ENCODE data around the gene VPS35.

DNA sequence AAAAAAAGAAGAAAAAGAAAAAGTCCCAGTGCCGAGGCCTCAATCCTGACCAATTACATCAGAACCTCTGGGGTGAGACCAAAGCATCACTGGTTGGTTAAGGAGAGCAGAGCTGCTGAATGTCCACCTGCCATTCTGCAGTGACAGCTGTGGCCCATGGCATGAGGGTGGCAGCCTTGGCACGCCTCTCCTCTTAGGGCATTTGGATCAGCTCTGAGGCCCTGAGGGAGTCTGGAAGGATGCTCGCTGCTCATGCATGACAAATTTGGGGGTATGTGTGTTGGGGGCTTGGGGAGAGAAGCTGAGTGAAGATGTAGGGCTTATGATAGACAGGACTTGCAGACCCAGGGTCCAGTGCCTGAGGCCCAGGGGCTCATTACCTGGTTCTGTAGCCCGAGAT is 32.9 kb upstream of the VPS35 start:
- TF ChIP-seq, protein P1, sequence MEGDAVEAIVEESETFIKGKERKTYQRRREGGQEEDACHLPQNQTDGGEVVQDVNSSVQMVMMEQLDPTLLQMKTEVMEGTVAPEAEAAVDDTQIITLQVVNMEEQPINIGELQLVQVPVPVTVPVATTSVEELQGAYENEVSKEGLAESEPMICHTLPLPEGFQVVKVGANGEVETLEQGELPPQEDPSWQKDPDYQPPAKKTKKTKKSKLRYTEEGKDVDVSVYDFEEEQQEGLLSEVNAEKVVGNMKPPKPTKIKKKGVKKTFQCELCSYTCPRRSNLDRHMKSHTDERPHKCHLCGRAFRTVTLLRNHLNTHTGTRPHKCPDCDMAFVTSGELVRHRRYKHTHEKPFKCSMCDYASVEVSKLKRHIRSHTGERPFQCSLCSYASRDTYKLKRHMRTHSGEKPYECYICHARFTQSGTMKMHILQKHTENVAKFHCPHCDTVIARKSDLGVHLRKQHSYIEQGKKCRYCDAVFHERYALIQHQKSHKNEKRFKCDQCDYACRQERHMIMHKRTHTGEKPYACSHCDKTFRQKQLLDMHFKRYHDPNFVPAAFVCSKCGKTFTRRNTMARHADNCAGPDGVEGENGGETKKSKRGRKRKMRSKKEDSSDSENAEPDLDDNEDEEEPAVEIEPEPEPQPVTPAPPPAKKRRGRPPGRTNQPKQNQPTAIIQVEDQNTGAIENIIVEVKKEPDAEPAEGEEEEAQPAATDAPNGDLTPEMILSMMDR (IDR thresholded peaks at IDR 0.05), result no peak
- TF ChIP-seq POLR2AphosphoS5 (IDR thresholded peaks at IDR 0.05), result no peak
